ENCODE results near the gene PRKN. TPM values are rescaled to one million over a fixed set of nuclear protein-coding genes. Genes with fewer than 3 reads are reported as not detected.

The PRKN gene
- total RNA-seq, 1 donor: 6.1 TPM

DNA sequence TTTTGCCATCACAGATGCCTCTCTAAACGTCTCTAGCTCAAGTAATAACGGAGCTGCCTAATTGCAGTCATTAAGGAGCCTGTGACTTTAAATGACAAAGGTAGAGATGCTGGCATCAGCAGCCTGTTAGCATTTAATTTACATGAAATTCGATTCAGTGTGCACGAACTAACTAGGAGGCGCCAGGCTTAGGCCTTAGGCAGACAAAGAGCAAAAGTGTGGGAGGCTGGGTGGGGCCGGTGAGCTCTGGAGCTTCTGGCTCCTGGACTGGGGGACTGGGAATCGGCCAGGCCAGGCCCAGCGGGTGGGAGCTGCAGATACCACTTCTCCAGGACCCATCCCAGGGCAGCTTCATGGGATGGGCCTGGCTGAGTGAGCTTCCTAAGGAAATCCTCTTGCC lies 1283.7 kb downstream of the PRKN start:
- Histone ChIP-seq H3K9me3 (ENCODE audit: low read depth, low read length) (no peaks in the 10 kb centered on the region), H3K4me3 (ENCODE audit: low read length) (no peak overlapping the region), H3K4me1 (ENCODE audit: insufficient read depth, low read length) (no peaks in the 10 kb centered on the region), H3K27me3 (ENCODE audit: insufficient read depth, low read length) (no peaks in the 10 kb centered on the region)

DNA sequence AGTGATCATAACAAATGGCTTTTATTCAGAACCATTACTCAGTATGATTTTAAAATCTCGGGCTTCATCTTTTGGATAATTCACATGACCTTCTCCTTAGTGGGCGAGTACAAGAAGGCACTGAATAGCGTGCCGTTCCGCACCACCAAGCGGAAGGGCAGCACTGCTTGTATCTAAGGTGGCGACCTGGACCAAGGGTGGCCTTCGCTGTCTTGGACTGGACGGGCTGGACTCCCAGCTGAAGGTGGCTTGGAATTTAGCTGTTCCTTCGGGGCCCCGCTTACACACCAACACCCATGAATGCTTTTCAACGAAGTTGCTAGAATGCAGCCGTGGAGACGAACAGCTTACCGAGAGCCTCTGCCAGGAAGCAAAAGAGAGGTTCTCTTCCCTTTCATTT lies 1285.1 kb downstream of the PRKN start:
- H3K4me3 ChIP-seq (ENCODE audit: low read length): no peak overlapping the region
- no peaks in the 10 kb centered on the region for H3K4me1 ChIP-seq (ENCODE audit: insufficient read depth, low read length)
- no peaks in the 10 kb centered on the region for H3K27me3 ChIP-seq (ENCODE audit: insufficient read depth, low read length)
- H3K9me3 ChIP-seq (ENCODE audit: low read depth, low read length): no peaks in the 10 kb centered on the region

DNA sequence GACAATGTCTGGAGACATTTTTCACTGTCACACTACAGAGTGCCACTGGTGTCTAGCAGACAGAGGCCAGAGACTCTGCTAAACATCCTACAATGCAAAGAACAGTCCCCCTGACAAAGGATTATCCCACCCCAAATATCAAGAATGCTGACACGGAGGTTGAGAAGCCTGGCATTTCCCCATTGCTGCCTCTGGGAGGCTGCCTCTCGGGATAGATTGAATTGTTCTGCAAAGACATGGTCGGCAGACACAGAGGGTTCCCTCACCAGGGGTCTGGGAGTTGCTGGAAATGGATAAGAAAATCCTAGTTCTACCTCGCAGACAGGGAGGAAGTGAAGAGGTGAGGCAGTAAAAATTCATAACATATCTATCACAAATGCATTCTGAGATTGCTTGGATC lies 1287.3 kb downstream of the PRKN start:
- Histone ChIP-seq H3K4me3 (ENCODE audit: low read length) (no peak overlapping the region), H3K9me3 (ENCODE audit: low read depth, low read length) (no peaks in the 10 kb centered on the region), H3K27me3 (ENCODE audit: insufficient read depth, low read length) (no peaks in the 10 kb centered on the region), H3K4me1 (ENCODE audit: insufficient read depth, low read length) (no peaks in the 10 kb centered on the region)

DNA sequence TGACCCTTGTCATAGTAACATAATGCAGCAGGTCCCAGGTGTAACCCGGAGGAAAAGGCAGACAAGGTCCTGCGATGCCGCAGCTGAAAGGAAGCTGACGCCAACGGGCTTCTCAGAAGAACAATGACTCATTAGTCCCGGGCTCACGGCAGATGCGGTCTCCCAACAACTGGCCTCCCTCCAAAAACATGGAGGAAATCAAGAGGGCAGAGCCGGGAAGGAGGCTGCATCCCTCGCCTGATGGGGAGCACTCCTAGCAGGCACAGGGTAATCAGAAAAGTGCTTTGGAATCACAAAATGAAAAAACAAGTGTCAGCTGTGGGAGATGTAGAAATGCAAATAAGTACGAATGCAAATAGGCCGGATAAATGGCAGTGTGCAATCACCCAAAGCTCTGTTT lies 1288.5 kb downstream of the PRKN start:
- Histone ChIP-seq H3K4me1 (ENCODE audit: insufficient read depth, low read length) (no peaks in the 10 kb centered on the region), H3K4me3 (ENCODE audit: low read length) (no peak overlapping the region), H3K27me3 (ENCODE audit: insufficient read depth, low read length) (no peaks in the 10 kb centered on the region), H3K9me3 (ENCODE audit: low read depth, low read length) (no peaks in the 10 kb centered on the region)

DNA sequence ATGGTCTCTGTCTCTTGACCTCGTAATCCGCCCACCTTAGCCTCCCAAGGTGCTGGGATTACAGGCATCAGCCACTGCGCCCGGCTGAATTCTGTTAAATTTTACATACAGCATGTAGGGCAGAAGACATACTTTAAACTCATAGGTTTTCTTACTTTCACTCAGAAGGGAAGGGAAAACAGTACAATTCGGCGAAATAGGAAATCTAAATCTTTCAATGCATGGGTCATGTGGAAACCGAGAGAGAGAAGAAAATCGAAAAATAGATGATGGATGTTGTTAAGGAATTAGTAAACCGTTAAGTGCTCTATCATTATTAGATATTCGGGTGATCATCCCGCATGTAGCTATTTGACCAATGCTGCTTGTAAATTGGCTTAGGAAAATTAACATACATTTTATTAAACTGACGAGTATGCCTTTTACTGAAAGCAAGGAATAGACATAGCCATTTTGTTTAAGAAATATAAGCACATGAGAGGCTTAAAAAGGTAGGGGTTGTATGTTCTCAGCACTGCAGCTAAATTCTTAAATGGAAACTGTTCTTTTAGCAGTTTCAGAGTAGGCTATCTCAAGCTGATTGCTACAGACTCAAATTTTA lies 1289.0 kb downstream of the PRKN start:
- Histone ChIP-seq H3K27me3 (ENCODE audit: insufficient read depth, low read length) (no peaks in the 10 kb centered on the region), H3K4me1 (ENCODE audit: insufficient read depth, low read length) (no peaks in the 10 kb centered on the region), H3K9me3 (ENCODE audit: low read depth, low read length) (no peaks in the 10 kb centered on the region), H3K4me3 (ENCODE audit: low read length) (no peak overlapping the region)

DNA sequence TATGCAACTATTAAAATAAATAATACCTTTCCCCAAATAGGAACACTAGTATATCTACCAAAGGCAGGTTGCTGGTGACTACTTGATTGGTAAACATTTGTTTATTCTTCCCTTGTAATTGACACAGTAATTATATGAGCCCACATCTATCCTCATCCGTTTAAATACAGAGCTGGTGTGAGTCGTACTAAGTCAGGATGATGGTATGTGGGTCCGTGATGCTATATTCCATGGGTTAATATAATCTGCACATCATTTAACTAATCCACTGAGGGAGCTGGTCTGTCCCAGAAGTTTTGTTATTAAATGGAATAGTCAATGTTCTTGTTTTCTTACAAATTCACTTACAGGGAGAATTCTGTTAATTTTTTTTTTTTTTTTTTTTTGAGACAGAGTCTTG lies 1289.7 kb downstream of the PRKN start:
- Histone ChIP-seq H3K4me1 (ENCODE audit: insufficient read depth, low read length) (no peaks in the 10 kb centered on the region), H3K9me3 (ENCODE audit: low read depth, low read length) (no peaks in the 10 kb centered on the region), H3K4me3 (ENCODE audit: low read length) (no peak overlapping the region), H3K27me3 (ENCODE audit: insufficient read depth, low read length) (no peaks in the 10 kb centered on the region)

DNA sequence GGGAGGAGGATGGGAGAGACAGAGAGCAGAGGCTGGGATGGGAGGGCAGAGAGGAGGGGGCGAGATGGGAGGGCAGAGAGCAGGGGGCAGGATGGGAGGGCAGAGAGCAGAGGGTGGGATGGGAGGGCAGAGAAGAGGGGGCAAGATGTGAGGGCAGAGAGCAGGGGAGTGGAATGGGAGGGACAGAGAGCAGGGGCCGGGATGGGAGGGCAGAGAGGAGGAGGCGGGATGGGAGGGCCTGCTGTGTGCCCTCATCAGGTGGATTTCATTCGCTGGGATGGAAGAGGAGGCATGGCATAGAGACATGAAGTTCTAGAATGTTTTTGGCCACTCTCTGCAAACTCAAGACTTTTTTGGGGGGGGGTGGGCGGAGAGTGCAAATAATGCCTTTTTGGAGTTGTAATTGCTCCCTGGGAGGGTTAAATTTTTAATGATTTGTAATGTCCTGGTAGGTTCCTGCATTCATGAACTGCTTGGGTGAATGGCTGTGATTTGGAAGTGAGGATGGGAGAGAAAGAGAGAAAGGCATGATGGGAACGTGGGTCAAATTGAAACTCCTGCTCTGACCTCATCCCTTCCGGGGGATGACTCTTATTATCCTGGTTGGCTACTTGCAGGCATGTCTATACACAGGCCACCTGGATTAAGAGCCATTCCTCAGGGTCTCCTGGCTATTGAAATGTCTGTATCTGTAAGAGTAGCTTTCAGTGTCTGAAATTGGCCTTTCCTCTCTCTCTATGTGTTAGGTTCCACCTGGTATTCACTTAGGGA lies 1291.3 kb downstream of the PRKN start:
- no peaks in the 10 kb centered on the region for H3K4me1 ChIP-seq (ENCODE audit: insufficient read depth, low read length)
- no peak overlapping the region for H3K4me3 ChIP-seq (ENCODE audit: low read length)
- no peaks in the 10 kb centered on the region for H3K27me3 ChIP-seq (ENCODE audit: insufficient read depth, low read length)
- H3K9me3 ChIP-seq (ENCODE audit: low read depth, low read length): no peaks in the 10 kb centered on the region

DNA sequence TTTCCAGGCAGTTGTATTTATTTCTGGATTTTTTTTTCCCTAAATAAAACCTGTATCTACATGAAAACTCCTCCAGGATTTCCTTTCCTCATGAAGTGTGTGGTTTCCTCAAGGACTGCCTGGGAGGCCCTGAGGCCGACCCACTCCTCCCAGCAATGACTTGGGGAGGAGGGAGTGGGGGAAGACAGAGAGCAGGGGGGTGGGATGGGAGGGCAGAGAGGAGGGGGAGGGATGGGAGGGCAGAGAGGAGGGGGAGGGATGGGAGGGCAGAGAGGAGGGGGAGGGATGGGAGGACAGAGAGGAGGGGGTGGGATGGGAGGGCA lies 1291.9 kb downstream of the PRKN start:
- Histone ChIP-seq H3K27me3 (ENCODE audit: insufficient read depth, low read length) (no peaks in the 10 kb centered on the region), H3K9me3 (ENCODE audit: low read depth, low read length) (no peaks in the 10 kb centered on the region), H3K4me1 (ENCODE audit: insufficient read depth, low read length) (no peaks in the 10 kb centered on the region), H3K4me3 (ENCODE audit: low read length) (no peak overlapping the region)

DNA sequence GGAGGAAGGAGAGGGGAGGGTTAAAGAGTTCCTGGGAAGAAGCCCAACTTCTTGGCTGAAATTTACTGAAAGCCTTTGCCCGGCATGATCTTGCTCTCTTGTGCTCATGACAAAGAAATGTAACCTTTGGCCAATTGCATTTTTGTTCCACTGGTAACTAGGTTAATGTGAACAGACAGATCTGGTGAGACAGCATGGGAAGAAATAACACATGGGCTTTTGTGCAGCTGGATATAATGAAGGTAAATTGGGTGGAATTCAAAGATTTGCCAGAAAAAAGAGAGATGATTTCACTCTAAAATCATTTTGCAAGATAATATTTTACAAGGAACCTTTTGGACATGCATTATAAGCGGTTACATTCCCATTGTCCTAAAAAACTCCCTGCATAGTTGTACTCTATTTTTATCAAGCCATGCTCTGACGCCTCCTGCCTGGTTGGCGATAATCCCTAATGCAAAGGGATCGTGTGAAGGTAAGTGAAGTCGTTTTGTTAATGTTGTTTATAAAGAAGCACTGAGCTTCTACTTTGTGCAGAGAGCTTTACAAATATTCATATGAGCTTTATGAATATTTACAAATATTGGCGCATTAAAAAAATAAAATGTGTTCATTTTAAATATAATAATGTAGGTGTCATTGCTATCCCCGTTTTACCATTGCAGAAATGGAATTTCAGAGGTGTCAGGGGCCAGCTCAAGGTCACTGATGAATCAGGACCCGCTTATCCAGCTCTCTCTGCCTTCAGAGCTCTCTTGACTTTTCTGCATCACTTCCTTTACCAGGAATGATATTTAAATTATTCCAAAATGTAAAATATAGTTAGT lies 1292.4 kb downstream of the PRKN start:
- H3K27me3 ChIP-seq (ENCODE audit: insufficient read depth, low read length): no peaks in the 10 kb centered on the region
- H3K4me1 ChIP-seq (ENCODE audit: insufficient read depth, low read length): no peaks in the 10 kb centered on the region
- H3K4me3 ChIP-seq (ENCODE audit: low read length): no peak overlapping the region
- H3K9me3 ChIP-seq (ENCODE audit: low read depth, low read length): no peaks in the 10 kb centered on the region

DNA sequence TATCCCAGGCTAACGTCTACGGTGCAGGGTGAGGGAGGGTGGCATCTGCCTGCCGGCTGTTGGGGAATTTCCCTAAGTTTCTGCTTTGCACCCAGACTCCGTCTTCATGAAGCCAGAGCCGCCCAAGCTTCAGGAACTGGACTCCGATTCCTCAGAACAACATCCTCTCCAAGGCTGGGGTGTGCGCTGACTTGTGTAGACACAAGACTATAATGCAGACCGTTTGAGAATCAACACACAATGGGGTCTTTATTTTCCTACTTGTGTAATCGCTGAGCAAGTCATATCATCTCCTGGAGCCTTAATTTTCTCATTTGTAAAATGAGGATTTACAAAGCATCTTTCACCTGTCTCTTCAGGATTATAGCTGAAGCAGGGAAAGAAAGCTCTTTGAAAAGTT lies 1293.2 kb downstream of the PRKN start:
- H3K27me3 ChIP-seq (ENCODE audit: insufficient read depth, low read length): no peaks in the 10 kb centered on the region
- H3K4me3 ChIP-seq (ENCODE audit: low read length): no peak overlapping the region
- H3K9me3 ChIP-seq (ENCODE audit: low read depth, low read length): no peaks in the 10 kb centered on the region
- H3K4me1 ChIP-seq (ENCODE audit: insufficient read depth, low read length): no peaks in the 10 kb centered on the region

DNA sequence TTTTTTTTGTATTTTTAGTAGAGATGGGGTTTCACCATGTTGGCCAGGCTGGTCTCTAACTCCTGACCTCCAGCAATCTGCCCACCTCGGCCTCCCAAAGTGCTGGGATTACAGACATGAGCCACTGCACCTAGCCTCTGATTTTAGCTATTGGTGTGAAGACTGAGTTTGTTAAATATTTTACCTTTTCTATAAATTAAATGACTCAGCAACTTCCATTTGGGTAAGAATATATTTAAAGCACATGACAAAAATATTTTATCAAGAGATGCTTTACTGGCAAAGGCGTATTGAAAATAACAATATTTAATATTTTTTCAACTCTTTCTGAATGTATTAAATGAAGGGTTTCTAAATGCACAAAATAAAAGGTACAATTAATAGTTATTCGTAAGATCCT lies 1295.0 kb downstream of the PRKN start:
- no peaks in the 10 kb centered on the region for H3K9me3 ChIP-seq (ENCODE audit: low read depth, low read length)
- no peaks in the 10 kb centered on the region for H3K4me1 ChIP-seq (ENCODE audit: insufficient read depth, low read length)
- H3K27me3 ChIP-seq (ENCODE audit: insufficient read depth, low read length): no peaks in the 10 kb centered on the region
- no peak overlapping the region for H3K4me3 ChIP-seq (ENCODE audit: low read length)

DNA sequence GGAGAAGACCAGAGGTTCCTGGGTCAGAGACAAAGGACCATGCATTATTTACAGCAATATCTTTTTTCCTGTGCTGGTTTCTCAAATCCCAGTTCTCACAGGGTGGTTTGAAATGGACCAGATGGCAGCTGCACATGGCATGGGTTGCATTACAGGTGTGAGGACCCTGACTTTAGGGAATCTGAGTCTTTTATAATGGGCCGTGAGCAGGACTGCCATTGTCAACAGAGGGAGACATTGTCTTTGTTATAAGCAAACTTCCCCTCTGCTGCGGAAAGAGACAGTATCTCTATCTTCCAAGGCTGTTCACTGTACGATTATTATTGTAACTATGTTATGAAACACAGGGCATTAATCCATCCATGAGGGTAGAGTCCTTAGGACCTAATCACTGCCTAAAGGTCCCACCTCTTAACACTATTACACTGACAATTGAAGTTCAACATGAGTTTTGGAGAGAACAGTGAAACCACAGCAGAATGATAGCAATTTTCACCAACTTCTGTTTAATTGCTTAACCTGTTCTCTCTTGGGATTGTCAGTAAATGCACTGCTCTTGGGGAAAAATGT lies 1297.6 kb downstream of the PRKN start:
- H3K4me3 ChIP-seq (ENCODE audit: low read length): no peak overlapping the region
- no peaks in the 10 kb centered on the region for H3K27me3 ChIP-seq (ENCODE audit: insufficient read depth, low read length)
- no peaks in the 10 kb centered on the region for H3K9me3 ChIP-seq (ENCODE audit: low read depth, low read length)
- no peaks in the 10 kb centered on the region for H3K4me1 ChIP-seq (ENCODE audit: insufficient read depth, low read length)

DNA sequence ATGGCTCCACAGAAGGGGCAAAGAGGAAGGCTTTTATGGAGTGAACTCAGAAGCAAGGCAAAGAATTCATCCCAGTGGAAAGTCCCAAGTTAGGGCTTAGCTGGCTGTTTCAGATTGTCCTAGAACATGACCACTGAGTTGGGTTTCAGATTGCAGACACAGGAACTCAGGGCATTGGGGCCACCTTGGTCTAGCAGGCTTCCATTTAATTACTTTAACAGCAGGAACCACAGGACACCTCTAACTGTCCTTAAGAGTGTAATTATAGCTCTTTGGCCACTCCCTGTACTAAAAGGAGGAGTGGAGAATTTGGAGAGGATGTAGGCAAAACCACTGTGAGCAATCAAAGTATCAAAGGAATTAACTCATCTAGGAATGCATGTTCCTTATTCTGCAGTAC lies 1303.1 kb downstream of the PRKN start:
- H3K27me3 ChIP-seq (ENCODE audit: insufficient read depth, low read length): no peaks in the 10 kb centered on the region
- no peaks in the 10 kb centered on the region for H3K4me1 ChIP-seq (ENCODE audit: insufficient read depth, low read length)
- no peaks in the 10 kb centered on the region for H3K9me3 ChIP-seq (ENCODE audit: low read depth, low read length)
- no peak overlapping the region for H3K4me3 ChIP-seq (ENCODE audit: low read length)

DNA sequence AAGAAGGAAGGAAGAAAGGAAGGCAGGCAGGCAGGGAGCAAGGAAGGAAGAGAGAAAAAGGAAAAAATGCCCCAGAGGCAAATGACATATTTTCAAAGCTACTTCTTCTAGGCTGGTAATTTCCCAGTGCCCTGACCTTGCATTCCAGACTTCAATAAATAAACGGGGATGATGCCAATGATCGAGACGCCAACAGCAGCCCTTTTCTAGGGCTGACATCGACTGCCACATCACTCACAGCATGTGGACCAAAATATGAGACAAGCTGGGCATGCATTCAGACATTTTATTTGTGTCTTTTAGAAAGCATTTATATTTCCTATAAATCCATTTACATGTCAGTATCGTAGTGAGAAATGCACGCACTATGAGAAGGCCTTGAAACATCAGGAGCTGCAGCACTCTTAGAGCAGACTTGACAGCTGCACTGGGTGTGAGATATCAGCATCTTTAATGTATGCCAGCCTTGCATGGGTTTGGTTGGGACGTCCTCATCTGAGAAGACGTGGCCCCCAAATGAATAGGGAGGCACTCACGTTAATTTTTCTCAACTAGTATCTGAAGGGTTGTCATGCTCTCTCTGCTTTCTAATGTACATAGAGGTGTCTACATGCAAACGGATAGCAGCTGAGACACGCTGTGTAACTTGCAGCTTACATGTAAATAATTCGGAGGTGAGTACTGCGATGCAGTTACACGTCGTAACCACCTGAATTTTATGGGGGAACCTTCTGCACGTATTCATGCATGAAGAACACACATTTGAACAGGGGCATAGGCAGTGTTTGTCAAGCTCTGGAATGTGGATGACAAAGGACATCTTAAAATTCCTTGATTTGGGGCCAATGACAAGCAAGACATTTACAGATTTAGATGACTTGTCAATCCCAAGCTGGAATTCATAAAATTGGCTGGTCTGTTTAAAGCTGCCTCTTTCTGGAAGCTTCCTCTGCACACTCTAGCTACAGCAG lies 1304.6 kb downstream of the PRKN start:
- Histone ChIP-seq H3K4me1 (ENCODE audit: insufficient read depth, low read length) (no peaks in the 10 kb centered on the region), H3K4me3 (ENCODE audit: low read length) (no peak overlapping the region), H3K27me3 (ENCODE audit: insufficient read depth, low read length) (no peaks in the 10 kb centered on the region), H3K9me3 (ENCODE audit: low read depth, low read length) (no peaks in the 10 kb centered on the region)
